Ovary (tissue), 3 donors: Measurements from ENCODE around the gene HEXIM1.
A peak's percentile ranks its signal among the peaks of the same experiment; 100 is the strongest.

ENCODE experiments used
- POLR2A ChIP-seq: fragments of 450-650 bp; IDR thresholded peaks from one replicate; pipeline ENCODE4 v1.6.1; 2017; ENCODE audit warnings: antibody characterized with exemption, mild to moderate bottlenecking, moderate library complexity
- TF ChIP-seq, protein P1 (sequence below), 3 donors: fragments of 450-650 bp in 2 of 3; fragments of 200-600 bp in 1 of 3; IDR thresholded peaks; one replicate each; pipeline versions ENCODE4 v1.5.1 to v1.8.0; 2016 to 2022; ENCODE audit warnings: antibody characterized with exemption in 3 of 3, mild to moderate bottlenecking in 1 of 3
- donor health status: DM: no; HTN: no; CAD: no.

GRCh38 chr17:45197555-45198334 is 49.5 kb downstream of the HEXIM1 start:
- TF ChIP-seq, protein P1, sequence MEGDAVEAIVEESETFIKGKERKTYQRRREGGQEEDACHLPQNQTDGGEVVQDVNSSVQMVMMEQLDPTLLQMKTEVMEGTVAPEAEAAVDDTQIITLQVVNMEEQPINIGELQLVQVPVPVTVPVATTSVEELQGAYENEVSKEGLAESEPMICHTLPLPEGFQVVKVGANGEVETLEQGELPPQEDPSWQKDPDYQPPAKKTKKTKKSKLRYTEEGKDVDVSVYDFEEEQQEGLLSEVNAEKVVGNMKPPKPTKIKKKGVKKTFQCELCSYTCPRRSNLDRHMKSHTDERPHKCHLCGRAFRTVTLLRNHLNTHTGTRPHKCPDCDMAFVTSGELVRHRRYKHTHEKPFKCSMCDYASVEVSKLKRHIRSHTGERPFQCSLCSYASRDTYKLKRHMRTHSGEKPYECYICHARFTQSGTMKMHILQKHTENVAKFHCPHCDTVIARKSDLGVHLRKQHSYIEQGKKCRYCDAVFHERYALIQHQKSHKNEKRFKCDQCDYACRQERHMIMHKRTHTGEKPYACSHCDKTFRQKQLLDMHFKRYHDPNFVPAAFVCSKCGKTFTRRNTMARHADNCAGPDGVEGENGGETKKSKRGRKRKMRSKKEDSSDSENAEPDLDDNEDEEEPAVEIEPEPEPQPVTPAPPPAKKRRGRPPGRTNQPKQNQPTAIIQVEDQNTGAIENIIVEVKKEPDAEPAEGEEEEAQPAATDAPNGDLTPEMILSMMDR (IDR thresholded peaks at IDR 0.05) = peak; percentile 94 to 98 (median 96)
- TF ChIP-seq POLR2A = no peak
